Middle frontal gyrus (tissue), 1 donor: ENCODE data around the gene ATP13A1.
"Not testable (repeated sequence)": the region's sequence is repeated elsewhere in the genome, so short reads cannot be mapped to it uniquely, and the experiment has no call there.

Experiments used
- DNase-seq: peaks from one replicate; pipeline ENCODE4 v3.0.0-alpha.2; 2015; ENCODE audit warnings: low spot score; ENCODE audit errors: extremely low spot score

The ATP13A1 gene

GRCh38 chr19:19665420-19665948 lies 2.0 kb upstream of the ATP13A1 start:
- not testable (repeated sequence) for DNase-seq

GRCh38 chr19:19662871-19663255 lies 613 bp downstream of the ATP13A1 start:
- no peak for DNase-seq

GRCh38 chr19:19662344-19662743 lies 1.1 kb downstream of the ATP13A1 start:
- DNase-seq = no peak

- DNase-seq = no peak
These were observed 1.7 kb downstream of the ATP13A1 start for GRCh38 chr19:19661675-19662251.

GRCh38 chr19:19661141-19661674 lies 2.3 kb downstream of the ATP13A1 start:
- no peak for DNase-seq

- no peak for DNase-seq
These were observed 3.7 kb downstream of the ATP13A1 start for GRCh38 chr19:19659646-19660245.

DNA sequence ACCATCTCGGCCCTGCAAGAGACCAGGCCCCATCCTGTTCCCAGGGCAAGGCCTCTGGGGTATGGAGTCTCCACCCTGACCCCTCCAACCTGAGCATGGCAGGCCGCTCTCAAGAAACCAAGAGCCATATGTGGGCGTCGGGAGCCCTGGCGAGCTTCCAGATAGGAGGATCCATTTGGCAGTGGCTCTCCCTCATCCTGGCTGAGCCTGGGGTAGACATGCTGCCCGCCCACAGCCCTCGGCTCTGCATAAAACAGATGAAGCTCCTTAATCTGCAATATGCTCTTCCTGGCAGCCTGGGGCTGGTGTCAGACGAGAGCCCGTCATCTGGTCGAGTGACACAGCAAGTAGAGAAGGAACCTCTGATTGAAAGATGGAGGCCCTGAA lies 6.1 kb downstream of the ATP13A1 start:
- DNase-seq = peak; percentile 40

DNA sequence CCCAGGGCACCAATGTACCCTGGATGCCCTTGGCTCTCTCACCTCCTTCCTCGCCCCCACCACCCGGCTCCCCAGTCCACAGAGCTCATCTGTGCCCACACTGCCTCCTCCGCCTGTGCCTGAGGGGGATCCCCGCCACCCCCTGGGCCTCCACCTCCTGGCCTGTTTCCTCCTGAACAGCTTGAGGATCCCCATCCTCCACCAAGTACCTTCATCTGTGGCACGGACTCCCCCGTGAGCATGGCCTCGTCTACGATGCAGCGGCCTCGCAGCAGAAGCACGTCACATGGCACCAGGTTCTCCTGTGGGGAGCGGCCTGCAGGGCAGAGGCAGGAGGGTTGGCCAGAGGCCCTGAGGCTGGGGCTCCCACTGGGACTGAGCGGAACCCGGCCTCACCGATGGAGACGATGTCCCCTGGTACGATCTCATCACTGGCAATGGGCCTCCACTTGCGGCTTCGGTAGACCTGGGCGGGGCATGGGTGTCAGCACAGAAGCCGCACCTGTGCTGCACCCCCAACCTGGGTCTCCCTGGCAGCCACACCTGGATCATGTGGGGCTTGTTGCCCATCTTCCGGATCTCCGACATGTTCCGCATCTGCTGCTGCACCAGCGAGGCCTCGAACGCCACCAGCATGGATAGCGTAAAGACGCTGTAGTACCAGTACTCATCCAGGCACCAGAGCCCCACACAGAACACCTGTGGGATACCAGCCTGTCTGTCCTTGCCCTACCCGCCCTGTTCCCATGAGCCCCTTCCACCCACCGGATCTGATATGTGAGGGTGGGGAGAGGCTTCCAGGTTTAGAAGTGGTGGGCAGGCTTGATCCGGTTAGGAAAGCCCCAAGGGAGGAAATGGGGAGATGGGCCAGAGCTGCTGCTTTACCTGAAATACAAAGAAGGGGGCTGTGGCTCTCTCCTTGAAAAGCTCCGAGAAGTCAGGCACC lies 6.8 kb downstream of the ATP13A1 start:
- no peak for DNase-seq

- no peak for DNase-seq
These were observed 7.7 kb downstream of the ATP13A1 start for GRCh38 chr19:19655641-19656343.

GRCh38 chr19:19655051-19655594 lies 8.4 kb downstream of the ATP13A1 start:
- DNase-seq = no peak

GRCh38 chr19:19654441-19654840 lies 9.0 kb downstream of the ATP13A1 start:
- DNase-seq = no peak

DNA sequence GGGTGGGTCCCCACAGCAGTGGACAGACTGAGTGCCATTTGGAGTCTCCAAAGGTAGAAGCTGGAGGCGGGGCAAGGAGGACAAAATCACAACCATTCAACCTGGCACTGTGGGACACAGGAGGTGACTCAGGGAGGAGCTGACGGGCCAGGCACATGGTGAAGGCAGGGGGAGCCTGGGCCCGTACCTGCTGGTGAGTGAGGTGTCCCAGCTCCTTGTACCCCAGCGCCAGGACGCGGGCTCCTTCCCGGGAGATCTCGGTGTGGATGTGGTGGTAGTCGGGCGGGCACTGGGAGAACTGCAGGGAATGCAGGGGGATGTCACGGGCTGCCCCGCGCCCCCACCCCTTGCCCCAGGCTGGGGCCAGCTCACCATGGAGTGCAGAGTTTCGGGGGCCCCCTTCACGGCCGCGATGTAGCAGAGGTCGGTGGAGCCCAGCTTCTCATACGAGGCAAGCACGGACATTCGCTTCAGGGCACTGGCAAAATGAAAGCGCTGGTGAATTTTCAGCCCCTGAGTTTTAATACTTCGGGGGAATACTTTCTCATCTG lies 9.8 kb downstream of the ATP13A1 start:
- no peak for DNase-seq

- no peak for DNase-seq
These were observed 10.8 kb downstream of the ATP13A1 start for GRCh38 chr19:19652482-19653295.

- DNase-seq = no peak
These were observed 12.4 kb downstream of the ATP13A1 start for GRCh38 chr19:19651076-19651475.

DNA sequence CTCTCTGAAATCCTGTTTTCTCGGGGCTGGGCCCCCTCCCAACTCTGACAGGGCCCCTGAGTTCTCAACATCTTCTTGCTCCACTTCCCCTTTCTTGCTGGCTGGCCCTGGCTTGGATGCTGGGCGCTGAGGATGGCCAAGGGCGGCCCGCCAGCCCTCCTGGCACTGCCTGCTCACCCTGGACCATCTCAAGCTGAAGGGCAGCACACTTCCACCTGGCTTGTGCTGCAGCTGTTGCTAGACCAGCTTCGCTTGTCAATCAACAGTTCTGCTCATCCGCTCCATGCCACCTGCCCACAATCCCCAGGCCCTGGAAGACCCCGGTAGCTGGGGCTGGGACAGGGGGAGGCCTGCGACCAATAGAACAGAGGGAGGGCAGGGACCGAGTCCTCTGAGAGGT lies 13.1 kb downstream of the ATP13A1 start:
- DNase-seq = no peak

GRCh38 chr19:19649580-19649995 lies 13.9 kb downstream of the ATP13A1 start:
- DNase-seq = no peak

GRCh38 chr19:19649155-19649554 lies 14.3 kb downstream of the ATP13A1 start:
- no peak for DNase-seq

GRCh38 chr19:19647037-19647835 lies 16.2 kb downstream of the ATP13A1 start:
- no peak for DNase-seq
